WI38 (cell line): ENCODE measurements around the gene GALNT17.

Source experiments
- H3K4me3 ChIP-seq: 2 replicates; pipeline ENCODE4 v1.5.1; 2011; ENCODE audit warnings: low read depth, mild to moderate bottlenecking, control low read depth, low read length
- TF ChIP-seq, protein P1 (sequence below): IDR thresholded peaks from 2 replicates; pipeline ENCODE4 v1.5.1; 2012; ENCODE audit warnings: low read depth, mild to moderate bottlenecking, control low read depth, low read length

The GALNT17 gene

DNA sequence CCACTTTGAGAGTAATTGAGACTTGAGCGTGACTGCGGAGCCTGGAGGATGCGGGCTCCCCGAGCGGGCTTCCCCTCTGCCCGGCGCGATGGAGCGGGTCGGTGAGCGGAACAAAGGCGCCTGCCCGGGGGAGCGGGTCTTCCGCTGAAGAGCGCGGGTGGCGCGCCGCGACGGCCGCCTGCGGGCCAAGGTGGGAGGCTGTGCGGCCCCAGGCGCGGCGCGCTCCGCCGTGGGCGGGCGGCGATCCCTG lies at the start of gene GALNT17:
TSS of gene GALNT17 (plus strand) at position 18 of the 250 bp plus-strand sequence.
- TF ChIP-seq, protein P1, sequence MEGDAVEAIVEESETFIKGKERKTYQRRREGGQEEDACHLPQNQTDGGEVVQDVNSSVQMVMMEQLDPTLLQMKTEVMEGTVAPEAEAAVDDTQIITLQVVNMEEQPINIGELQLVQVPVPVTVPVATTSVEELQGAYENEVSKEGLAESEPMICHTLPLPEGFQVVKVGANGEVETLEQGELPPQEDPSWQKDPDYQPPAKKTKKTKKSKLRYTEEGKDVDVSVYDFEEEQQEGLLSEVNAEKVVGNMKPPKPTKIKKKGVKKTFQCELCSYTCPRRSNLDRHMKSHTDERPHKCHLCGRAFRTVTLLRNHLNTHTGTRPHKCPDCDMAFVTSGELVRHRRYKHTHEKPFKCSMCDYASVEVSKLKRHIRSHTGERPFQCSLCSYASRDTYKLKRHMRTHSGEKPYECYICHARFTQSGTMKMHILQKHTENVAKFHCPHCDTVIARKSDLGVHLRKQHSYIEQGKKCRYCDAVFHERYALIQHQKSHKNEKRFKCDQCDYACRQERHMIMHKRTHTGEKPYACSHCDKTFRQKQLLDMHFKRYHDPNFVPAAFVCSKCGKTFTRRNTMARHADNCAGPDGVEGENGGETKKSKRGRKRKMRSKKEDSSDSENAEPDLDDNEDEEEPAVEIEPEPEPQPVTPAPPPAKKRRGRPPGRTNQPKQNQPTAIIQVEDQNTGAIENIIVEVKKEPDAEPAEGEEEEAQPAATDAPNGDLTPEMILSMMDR: no peak
- H3K4me3 ChIP-seq: no peak within 1 kb of the TSS

DNA sequence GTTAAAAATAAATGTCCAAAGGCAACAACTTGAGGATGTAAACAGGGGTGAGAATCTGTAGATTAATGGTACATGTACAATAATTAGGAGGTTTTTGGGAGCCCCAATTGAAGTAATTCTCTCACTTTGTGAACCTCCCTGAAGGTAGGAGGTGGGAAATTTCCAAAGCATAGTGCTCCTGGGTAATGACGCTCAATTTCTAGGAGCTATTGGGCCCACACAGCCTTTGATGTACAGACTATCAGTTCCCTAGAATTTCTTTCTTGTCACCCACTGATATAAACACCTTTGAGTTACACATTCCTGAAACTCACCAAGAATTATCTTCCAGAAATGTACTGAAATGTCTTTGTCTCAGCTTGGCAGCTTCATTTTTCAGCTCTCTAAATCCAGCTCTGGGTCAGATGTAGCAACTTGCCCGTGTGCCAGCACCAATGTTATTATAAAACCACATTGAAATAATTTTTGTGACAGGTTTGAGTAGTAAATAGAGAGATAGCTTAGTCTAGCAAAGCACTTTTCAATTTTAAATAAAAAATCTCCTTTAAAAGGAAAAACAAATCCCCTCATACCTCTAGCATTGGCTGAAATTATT lies 36.6 kb upstream of the GALNT17 start:
- no peak overlapping the region for H3K4me3 ChIP-seq
- TF ChIP-seq, protein P1: no peak

DNA sequence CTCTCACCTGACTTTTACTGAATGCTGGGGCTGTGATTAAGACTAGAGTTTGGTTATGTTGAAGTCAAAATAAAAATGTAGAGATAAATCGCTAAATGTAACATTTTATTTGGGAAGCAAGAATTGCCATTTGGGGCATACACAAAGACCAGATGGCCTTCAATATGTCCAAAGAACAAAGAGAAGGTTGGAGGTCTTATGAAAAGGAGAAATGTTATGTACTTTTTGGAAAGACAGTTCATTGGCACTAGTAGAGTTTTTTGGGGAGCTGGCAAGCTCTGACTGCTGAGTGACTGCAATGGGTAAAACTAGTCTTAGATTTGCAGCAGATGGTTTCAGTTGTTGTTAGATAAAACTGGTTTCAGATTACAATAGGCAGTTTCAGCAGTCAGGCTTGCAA lies 35.6 kb upstream of the GALNT17 start:
- H3K4me3 ChIP-seq: no peak overlapping the region
- TF ChIP-seq, protein P1: no peak

GRCh38 chr7:71106226-71106625 lies 25.7 kb upstream of the GALNT17 start:
- no peak overlapping the region for H3K4me3 ChIP-seq
- TF ChIP-seq, protein P1: no peak

DNA sequence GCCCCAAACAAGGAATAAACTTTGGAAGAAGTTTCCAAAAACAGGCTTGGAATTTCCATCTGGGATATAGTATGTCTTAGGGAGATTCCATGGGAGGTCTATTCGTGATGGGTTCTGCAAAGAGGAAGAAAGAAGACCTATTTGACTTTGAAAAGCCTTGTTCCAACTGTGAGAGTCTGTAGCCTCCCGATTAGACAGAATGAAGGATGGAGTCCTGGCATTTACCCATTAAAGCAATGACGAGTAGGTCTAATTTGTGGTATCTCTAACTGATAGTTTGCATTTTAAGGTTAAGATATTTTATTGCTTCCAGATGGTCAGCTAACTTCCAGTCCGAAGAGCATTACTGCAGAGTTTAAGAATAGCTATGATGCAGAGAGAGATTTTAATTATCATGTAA lies 19.5 kb upstream of the GALNT17 start:
- no peak overlapping the region for H3K4me3 ChIP-seq
- TF ChIP-seq, protein P1: no peak

- H3K4me3 ChIP-seq: no peak overlapping the region
- TF ChIP-seq, protein P1: no peak
Measured at GRCh38 chr7:71120096-71120495, 11.8 kb upstream of the GALNT17 start.

DNA sequence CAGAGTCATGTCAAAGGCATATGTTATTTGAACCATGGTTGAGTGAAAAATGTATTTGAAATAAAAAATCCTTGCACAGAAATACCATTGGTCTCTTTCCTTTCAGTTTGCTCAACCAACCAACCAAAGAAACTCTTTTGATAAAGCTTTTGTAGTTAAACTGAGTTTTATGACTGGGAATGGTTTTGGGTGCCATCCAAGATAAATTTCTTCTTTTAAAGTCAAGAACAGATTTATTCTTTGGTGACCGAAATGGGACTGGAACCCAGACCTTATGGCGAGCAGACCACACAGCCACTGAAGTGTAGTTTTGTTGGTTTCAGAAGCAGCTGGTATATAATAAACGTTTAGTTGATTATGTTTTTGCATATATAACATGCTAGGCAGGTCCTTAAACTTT lies 2.8 kb upstream of the GALNT17 start:
- TF ChIP-seq, protein P1: no peak
- H3K4me3 ChIP-seq: no peak overlapping the region
